Kasumi-1 (cell line): ENCODE data around the gene POPDC3.
"Not testable (repeated sequence)": the region's sequence is repeated elsewhere in the genome, so short reads cannot be mapped to it uniquely, and the experiment has no call there.

ENCODE experiments used
- DNase-seq, 2 experiments: peaks; one replicate each; lab custom pipeline; 2025; lab: John Stamatoyannopoulos, UW

Gene POPDC3

GRCh38 chr6:105194591-105194990 is 14.8 kb upstream of the POPDC3 start:
- no peak for DNase-seq

- no peak for DNase-seq
Observed at GRCh38 chr6:105194106-105194505, 14.3 kb upstream of the POPDC3 start.

GRCh38 chr6:105193647-105194046 is 13.8 kb upstream of the POPDC3 start:
- DNase-seq: no peak

GRCh38 chr6:105192707-105193465 is 13.1 kb upstream of the POPDC3 start:
- DNase-seq: no peak

GRCh38 chr6:105191351-105191750 is 11.5 kb upstream of the POPDC3 start:
- DNase-seq: no peak

- no peak for DNase-seq
Observed at GRCh38 chr6:105189026-105189820, 9.4 kb upstream of the POPDC3 start.

- DNase-seq: no peak
Observed at GRCh38 chr6:105188251-105188650, 8.4 kb upstream of the POPDC3 start.

- no peak for DNase-seq
Observed at GRCh38 chr6:105186576-105186975, 6.8 kb upstream of the POPDC3 start.

GRCh38 chr6:105184921-105185320 is 5.1 kb upstream of the POPDC3 start:
- no peak for DNase-seq

GRCh38 chr6:105181981-105182515 is 2.2 kb upstream of the POPDC3 start:
- no peak for DNase-seq

GRCh38 chr6:105178636-105179035 is 1.2 kb downstream of the POPDC3 start:
- DNase-seq: no peak

GRCh38 chr6:105178110-105178509 is 1.7 kb downstream of the POPDC3 start:
- no peak for DNase-seq

GRCh38 chr6:105177556-105177955 is 2.3 kb downstream of the POPDC3 start:
- DNase-seq: no peak

GRCh38 chr6:105174512-105174911 is 5.3 kb downstream of the POPDC3 start:
- no peak for DNase-seq

- DNase-seq: not testable (repeated sequence)
Observed at GRCh38 chr6:105172515-105172914, 7.3 kb downstream of the POPDC3 start.

- no peak for DNase-seq
Observed at GRCh38 chr6:105170059-105170458, 9.8 kb downstream of the POPDC3 start.

- DNase-seq: no peak
Observed at GRCh38 chr6:105167914-105168313, 11.9 kb downstream of the POPDC3 start.

GRCh38 chr6:105164418-105164817 is 15.4 kb downstream of the POPDC3 start:
- no peak for DNase-seq

GRCh38 chr6:105163183-105163582 is 16.6 kb downstream of the POPDC3 start:
- DNase-seq: no peak

- DNase-seq: no peak
Observed at GRCh38 chr6:105162377-105162776, 17.4 kb downstream of the POPDC3 start.

- DNase-seq: no peak
Observed at GRCh38 chr6:105161421-105161820, 18.4 kb downstream of the POPDC3 start.

- DNase-seq: no peak
Observed at GRCh38 chr6:105153676-105154075, 26.1 kb downstream of the POPDC3 start.

GRCh38 chr6:105152880-105153279 is 26.9 kb downstream of the POPDC3 start:
- no peak for DNase-seq
